ENCODE measurements around the gene PPP1R12B.
A peak's percentile ranks its signal among the peaks of the same experiment; 100 is the strongest.
"Not testable (repeated sequence)": the region's sequence is repeated elsewhere in the genome, so short reads cannot be mapped to it uniquely, and the experiment has no call there.

Gene PPP1R12B

DNA sequence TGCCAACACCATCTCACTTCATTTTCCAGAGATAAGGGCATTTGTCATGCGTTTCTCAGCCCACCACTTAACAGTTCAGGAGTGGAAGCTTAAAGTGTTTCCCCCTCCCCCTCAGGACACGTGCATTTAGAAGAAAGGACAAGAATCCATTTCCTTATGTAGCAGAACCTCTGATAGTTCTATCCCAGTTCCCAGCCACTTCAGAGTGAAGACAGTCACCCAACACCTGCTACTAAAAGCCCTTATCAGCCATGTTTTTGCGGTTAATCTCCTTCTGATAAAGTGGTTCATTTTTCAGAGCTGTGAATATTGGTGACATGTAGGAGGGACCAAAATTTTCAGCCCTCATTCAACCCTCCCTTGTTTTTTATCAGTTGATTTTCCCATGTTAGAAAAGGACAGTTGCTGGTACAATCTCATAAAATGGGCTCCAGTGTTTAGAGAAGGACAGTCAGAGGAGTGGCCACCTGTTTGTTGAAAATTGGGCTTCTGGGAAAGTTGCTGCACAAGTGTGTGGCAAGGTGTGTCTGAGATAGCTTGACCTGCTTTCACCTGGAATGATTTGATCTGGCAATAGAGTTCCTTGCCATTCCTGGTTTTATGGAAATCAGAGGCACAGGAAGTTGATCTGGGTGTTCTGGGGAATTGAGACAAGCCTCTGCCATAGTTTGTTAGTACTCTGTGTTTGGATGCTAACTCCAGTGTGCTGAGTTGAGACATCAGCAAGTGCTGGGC lies 114.0 kb downstream of the PPP1R12B start:
- H3K4me3 ChIP-seq (ENCODE audit: low read length): no peak overlapping the region
- DNase-seq (ENCODE audit: low read depth): no peak
- TF ChIP-seq CTCF (conservative IDR thresholded peaks at IDR 0.05; ENCODE audit: low read depth, low read length): no peak

- TF ChIP-seq CTCF (conservative IDR thresholded peaks at IDR 0.05; ENCODE audit: low read depth, low read length): peak; percentile 43
- not testable (repeated sequence) for DNase-seq (ENCODE audit: low read depth)
Measured at GRCh38 chr1:202464153-202464742, 115.7 kb downstream of the PPP1R12B start.

GRCh38 chr1:202465644-202466270 lies 117.3 kb downstream of the PPP1R12B start:
- not testable (repeated sequence) for H3K4me3 ChIP-seq (ENCODE audit: low read length); DNase-seq (ENCODE audit: low read depth)

More at GRCh38 chr1:202464153-202464742, 115.7 kb downstream of the PPP1R12B start:
- H3K4me3 ChIP-seq (ENCODE audit: low read length): not testable (repeated sequence)

DNA sequence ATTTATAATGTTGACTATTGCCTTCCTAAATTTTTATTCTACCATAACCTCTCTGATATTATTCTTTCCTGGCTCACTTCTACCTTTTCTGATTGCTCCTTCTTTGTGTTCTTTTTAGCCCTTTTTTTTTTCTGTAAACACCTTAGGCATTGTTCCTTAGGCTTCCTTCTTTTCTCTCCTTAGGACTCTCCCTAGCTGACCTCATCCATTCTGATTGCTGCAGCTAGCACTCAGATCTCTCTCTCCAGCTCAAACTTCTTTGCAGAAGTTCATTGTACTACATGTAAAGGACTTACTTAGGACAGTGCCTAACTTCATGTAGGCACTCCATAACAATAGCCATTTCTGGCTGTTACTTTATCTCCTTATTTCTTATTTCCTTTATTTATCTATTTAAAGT lies 117.8 kb downstream of the PPP1R12B start:
- not testable (repeated sequence) for DNase-seq (ENCODE audit: low read depth)

GRCh38 chr1:202467381-202467780 lies 118.9 kb downstream of the PPP1R12B start:
- not testable (repeated sequence) for DNase-seq (ENCODE audit: low read depth); H3K4me3 ChIP-seq (ENCODE audit: low read length)

More for the DNA sequence above, 117.8 kb downstream of the PPP1R12B start:
- not testable (repeated sequence) for H3K4me3 ChIP-seq (ENCODE audit: low read length)

- not testable (repeated sequence) for DNase-seq (ENCODE audit: low read depth); H3K4me3 ChIP-seq (ENCODE audit: low read length)
Measured at GRCh38 chr1:202468695-202469094, 120.2 kb downstream of the PPP1R12B start.

- not testable (repeated sequence) for H3K4me3 ChIP-seq (ENCODE audit: low read length); DNase-seq (ENCODE audit: low read depth)
Measured at GRCh38 chr1:202469123-202469522, 120.6 kb downstream of the PPP1R12B start.

GRCh38 chr1:202471246-202471645 lies 122.7 kb downstream of the PPP1R12B start:
- H3K4me3 ChIP-seq (ENCODE audit: low read length): no peak overlapping the region
- no peak for TF ChIP-seq CTCF (conservative IDR thresholded peaks at IDR 0.05; ENCODE audit: low read depth, low read length)
- no peak for DNase-seq (ENCODE audit: low read depth)

GRCh38 chr1:202472347-202473124 lies 124.0 kb downstream of the PPP1R12B start:
- H3K4me3 ChIP-seq (ENCODE audit: low read length); DNase-seq (ENCODE audit: low read depth): not testable (repeated sequence)

GRCh38 chr1:202473266-202474045 lies 125.0 kb downstream of the PPP1R12B start:
- H3K4me3 ChIP-seq (ENCODE audit: low read length); DNase-seq (ENCODE audit: low read depth): not testable (repeated sequence)

DNA sequence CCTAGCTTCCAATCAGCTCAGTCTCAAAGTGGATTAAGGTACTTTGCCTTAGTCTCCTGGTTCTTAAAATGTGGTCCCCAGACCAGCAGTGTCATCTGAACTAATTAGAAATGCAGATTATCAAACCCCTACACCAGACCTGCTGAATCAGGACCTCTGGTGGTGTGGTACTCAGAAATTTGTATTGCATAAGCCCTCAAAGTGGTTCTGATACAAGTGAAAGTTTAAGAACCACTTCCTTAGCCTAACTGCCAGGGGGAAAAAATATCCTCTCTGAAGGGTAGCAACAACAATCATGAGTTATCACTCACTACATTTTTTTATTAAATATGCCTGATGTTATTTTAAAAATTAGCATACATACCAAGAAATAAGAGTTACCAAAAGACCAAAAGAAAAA lies 131.2 kb downstream of the PPP1R12B start:
- not testable (repeated sequence) for DNase-seq (ENCODE audit: low read depth); H3K4me3 ChIP-seq (ENCODE audit: low read length)

GRCh38 chr1:202480640-202481039 lies 132.1 kb downstream of the PPP1R12B start:
- H3K4me3 ChIP-seq (ENCODE audit: low read length); DNase-seq (ENCODE audit: low read depth): not testable (repeated sequence)

DNA sequence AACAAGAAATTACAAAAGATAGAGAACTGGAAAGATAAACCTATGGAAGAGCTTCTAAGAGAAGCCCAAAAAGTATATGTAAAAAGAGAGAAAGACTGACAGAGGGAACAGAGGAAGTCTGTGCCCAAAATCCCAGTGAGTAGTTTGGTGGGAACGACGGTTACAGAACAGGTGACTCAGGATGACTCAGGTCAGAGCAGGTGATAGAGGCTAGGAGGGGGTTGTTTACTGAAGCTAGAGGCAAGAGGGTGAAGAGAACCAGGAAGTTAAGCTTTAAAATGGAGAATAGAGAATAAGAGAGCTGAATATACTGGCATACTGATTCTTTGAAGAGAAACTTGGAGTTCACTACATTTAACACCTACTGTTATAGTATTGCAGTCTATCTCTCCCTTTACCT lies 134.9 kb downstream of the PPP1R12B start:
- not testable (repeated sequence) for H3K4me3 ChIP-seq (ENCODE audit: low read length); DNase-seq (ENCODE audit: low read depth)

DNA sequence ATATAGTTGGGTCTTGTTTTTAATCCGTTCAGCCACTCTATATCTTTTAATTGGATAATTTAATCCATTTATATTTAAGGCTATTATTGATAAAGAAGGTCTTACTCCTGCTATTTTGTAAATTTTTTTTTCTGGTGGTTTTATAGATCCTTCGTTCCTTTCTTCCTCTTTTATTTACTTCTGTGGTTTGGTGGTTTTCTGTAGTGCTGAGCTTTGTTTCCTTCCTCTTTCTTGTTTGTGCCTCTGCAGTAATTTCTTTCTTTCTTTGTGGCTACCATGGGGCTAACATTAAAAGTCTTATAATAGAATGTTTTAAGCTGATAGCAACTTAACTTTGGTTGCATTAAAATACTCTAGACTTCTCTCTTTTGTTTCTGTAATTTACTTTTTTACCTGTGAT lies 135.5 kb downstream of the PPP1R12B start:
- DNase-seq (ENCODE audit: low read depth); H3K4me3 ChIP-seq (ENCODE audit: low read length): not testable (repeated sequence)

Data from retinal pigment epithelial cell (primary cell).